Activated CD8-positive, alpha-beta memory T cell treated with anti-CD3 and anti-CD28 coated beads for 36 hours (primary cell): ENCODE measurements around the gene HSFX4. TPM values are rescaled to one million over a fixed set of nuclear protein-coding genes. Genes with fewer than 3 reads are reported as not detected.

ENCODE experiments used
- total RNA-seq, 2 experiments: library from RNA; stranded (reverse); gene quantifications; one replicate each; pipeline ENCODE4 v1.2.3, GENCODE V29; 2021

Gene HSFX4
- total RNA-seq, 2 experiments from 2014 or later = not detected

Other genes starting within 250 kb of the HSFX4 start
- gene MAGEA11, start 217.5 kb upstream of the HSFX4 start, total RNA-seq = not detected
- gene HSFX1, start 155.5 kb upstream of the HSFX4 start, total RNA-seq = under 1 TPM; 0.25 to 0.44 TPM
- gene MAGEA9, start 147.6 kb upstream of the HSFX4 start, total RNA-seq = not detected
- gene MAGEA8, start 48.4 kb upstream of the HSFX4 start, total RNA-seq = not detected
- gene EOLA2, start 8.9 kb downstream of the HSFX4 start, total RNA-seq = 10 to 100 TPM; 56.3 to 56.9 TPM